Hepatocyte (in vitro differentiated cells): ENCODE results near the gene NRIP3.

Experiments used
- CTCF ChIP-seq: fragments of 200-600 bp; sonication (generic); IDR thresholded peaks from 2 replicates; pipeline ENCODE4 v1.5.1; 2016; ENCODE audit warnings: antibody characterized with exemption, mild to moderate bottlenecking; ENCODE audit not compliant: poor library complexity
- EZH2 ChIP-seq: fragments of 200-600 bp; sonication (generic); IDR thresholded peaks from 2 replicates; pipeline ENCODE4 v1.6.1; 2016; ENCODE audit warnings: antibody characterized with exemption, mild to moderate bottlenecking, borderline replicate concordance

GRCh38 chr11:9022961-9023680 is 19.3 kb upstream of the NRIP3 start:
- TF ChIP-seq CTCF (no peak), EZH2 (no peak)
